Ovary (tissue), 3 donors: ENCODE data around the gene ADCY5.

Experiments used
- POLR2A ChIP-seq: fragments of 450-650 bp; IDR thresholded peaks from one replicate; pipeline ENCODE4 v1.6.1; 2017; ENCODE audit warnings: antibody characterized with exemption, mild to moderate bottlenecking, moderate library complexity
- TF ChIP-seq, protein P1 (sequence below), 3 donors: fragments of 450-650 bp in 2 of 3; fragments of 200-600 bp in 1 of 3; IDR thresholded peaks; one replicate each; pipeline versions ENCODE4 v1.5.1 to v1.8.0; 2016 to 2022; ENCODE audit warnings: antibody characterized with exemption in 3 of 3, mild to moderate bottlenecking in 1 of 3
- donor health status: DM: no; HTN: no; CAD: no.

DNA sequence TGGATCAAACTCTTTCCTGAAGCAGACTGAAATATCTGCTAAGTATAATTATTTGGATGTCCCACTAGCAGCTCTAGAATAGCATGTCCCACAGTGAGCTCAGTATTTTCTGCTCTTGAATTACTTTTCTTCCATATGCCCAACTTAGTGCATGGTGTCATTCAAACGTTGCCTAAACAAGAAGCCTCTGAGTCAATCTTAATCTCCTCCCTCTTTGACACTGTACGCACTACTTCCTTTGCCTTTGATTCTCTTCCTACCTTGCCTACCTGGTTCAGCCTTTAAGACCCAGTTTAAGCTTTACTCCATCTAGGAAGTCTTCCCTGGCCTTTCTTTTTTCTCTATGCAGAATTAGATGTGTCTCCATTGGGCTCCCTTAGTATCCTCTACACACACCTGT, 192.6 kb downstream of the ADCY5 start:
- TF ChIP-seq POLR2A = no peak
- TF ChIP-seq, protein P1, sequence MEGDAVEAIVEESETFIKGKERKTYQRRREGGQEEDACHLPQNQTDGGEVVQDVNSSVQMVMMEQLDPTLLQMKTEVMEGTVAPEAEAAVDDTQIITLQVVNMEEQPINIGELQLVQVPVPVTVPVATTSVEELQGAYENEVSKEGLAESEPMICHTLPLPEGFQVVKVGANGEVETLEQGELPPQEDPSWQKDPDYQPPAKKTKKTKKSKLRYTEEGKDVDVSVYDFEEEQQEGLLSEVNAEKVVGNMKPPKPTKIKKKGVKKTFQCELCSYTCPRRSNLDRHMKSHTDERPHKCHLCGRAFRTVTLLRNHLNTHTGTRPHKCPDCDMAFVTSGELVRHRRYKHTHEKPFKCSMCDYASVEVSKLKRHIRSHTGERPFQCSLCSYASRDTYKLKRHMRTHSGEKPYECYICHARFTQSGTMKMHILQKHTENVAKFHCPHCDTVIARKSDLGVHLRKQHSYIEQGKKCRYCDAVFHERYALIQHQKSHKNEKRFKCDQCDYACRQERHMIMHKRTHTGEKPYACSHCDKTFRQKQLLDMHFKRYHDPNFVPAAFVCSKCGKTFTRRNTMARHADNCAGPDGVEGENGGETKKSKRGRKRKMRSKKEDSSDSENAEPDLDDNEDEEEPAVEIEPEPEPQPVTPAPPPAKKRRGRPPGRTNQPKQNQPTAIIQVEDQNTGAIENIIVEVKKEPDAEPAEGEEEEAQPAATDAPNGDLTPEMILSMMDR (IDR thresholded peaks at IDR 0.05) = no peak
